WTC11 (cell line): ENCODE results near the gene HAO2. TPM values are rescaled to one million over a fixed set of nuclear protein-coding genes. Genes with fewer than 3 reads are reported as not detected.
A peak's percentile ranks its signal among the peaks of the same experiment; 100 is the strongest.

ENCODE experiments used
- ATAC-seq: fragments of 200-7000 bp; cut with Tn5 transposase; 2 replicates; pipeline ENCODE4 v1.10.0; 2021; ENCODE audit warnings: mild to moderate bottlenecking, moderate library complexity
- CTCF ChIA-PET: fragments of 300-600 bp; sonication (Branson Sonifier 250); formaldehyde crosslinking; loops from one replicate; lab custom pipeline; 2021; ENCODE audit warnings: antibody characterized with exemption; lab: Charles Lee
- POLR2A ChIA-PET: fragments of 350-600 bp; sonication (Branson Sonifier 250); formaldehyde crosslinking; loops from one replicate; lab custom pipeline; 2021; ENCODE audit warnings: antibody characterized with exemption; lab: Charles Lee
- DNase-seq: peaks from one replicate; pipeline ENCODE4 v3.0.0; 2021; ENCODE audit warnings: low spot score
- H3K27ac Mint-ChIP-seq: 2 replicates; pipeline ENCODE4 v1.8.0; 2021; ENCODE audit warnings: mixed read lengths
- H3K27me3 Mint-ChIP-seq: 2 replicates; pipeline ENCODE4 v1.8.0; 2021; ENCODE audit warnings: low read depth, mild to moderate bottlenecking, moderate library complexity, mixed read lengths
- H3K36me3 Mint-ChIP-seq: 2 replicates; pipeline ENCODE4 v1.8.0; 2021; ENCODE audit warnings: mixed read lengths
- H3K4me1 Mint-ChIP-seq: 2 replicates; pipeline ENCODE4 v1.8.0; 2022; ENCODE audit warnings: mixed read lengths
- H3K4me3 Mint-ChIP-seq: 2 replicates; pipeline ENCODE4 v1.8.0; 2021; ENCODE audit warnings: mild to moderate bottlenecking, moderate library complexity, mixed read lengths
- H3K9me3 Mint-ChIP-seq: 2 replicates; pipeline ENCODE4 v1.8.0; 2021; ENCODE audit warnings: mixed read lengths
- FOXP1 ChIP-seq: sonication (generic); formaldehyde crosslinking; IDR thresholded peaks from 2 replicates; pipeline ENCODE4 v1.8.0; 2022; ENCODE audit warnings: missing genetic modification reagents, mild to moderate bottlenecking, moderate library complexity, borderline replicate concordance
- JAZF1 ChIP-seq: fragments of 250-450 bp; sonication (Bioruptor Pico); IDR thresholded peaks from 2 replicates; pipeline ENCODE4 v1.9.0; 2021; ENCODE audit warnings: moderate library complexity, mild to moderate bottlenecking, inconsistent platforms
- MYBL2 ChIP-seq: sonication (generic); formaldehyde crosslinking; IDR thresholded peaks from 2 replicates; pipeline ENCODE4 v1.8.1; 2023; ENCODE audit warnings: mild to moderate bottlenecking, moderate library complexity, missing genetic modification reagents
- NFYB ChIP-seq: sonication (generic); formaldehyde crosslinking; conservative IDR thresholded peaks from 2 replicates; pipeline ENCODE4 v1.8.0; 2022; ENCODE audit warnings: low read depth, missing genetic modification reagents
- SOX15 ChIP-seq: fragments of 250-450 bp; sonication (Bioruptor Pico); IDR thresholded peaks from 2 replicates; pipeline ENCODE4 v1.9.0; 2021; ENCODE audit warnings: mild to moderate bottlenecking
- TEAD1 ChIP-seq: sonication (generic); formaldehyde crosslinking; IDR thresholded peaks from 2 replicates; pipeline ENCODE4 v1.8.0; 2022; ENCODE audit warnings: mild to moderate bottlenecking, missing genetic modification reagents
- ZBTB21 ChIP-seq: sonication (generic); formaldehyde crosslinking; IDR thresholded peaks from 2 replicates; pipeline ENCODE4 v1.8.1; 2023; ENCODE audit warnings: mild to moderate bottlenecking, missing genetic modification reagents, borderline replicate concordance
- ZNF232 ChIP-seq: sonication (generic); formaldehyde crosslinking; IDR thresholded peaks from 2 replicates; pipeline ENCODE4 v1.8.0; 2022; ENCODE audit warnings: mild to moderate bottlenecking, missing genetic modification reagents
- total RNA-seq: library from RNA; stranded (reverse); gene quantifications from 3 replicates; pipeline ENCODE4 v1.2.3, GENCODE V29; 2021
- TF ChIP-seq, protein P1 (sequence below): fragments of 250-450 bp; sonication (Bioruptor Pico); IDR thresholded peaks from 2 replicates; pipeline ENCODE4 v1.8.0; 2021; ENCODE audit warnings: mild to moderate bottlenecking
- TF ChIP-seq, protein P2 (sequence below): sonication (generic); formaldehyde crosslinking; conservative IDR thresholded peaks from 2 replicates; pipeline ENCODE4 v1.8.1; 2022; ENCODE audit warnings: mild to moderate bottlenecking, missing genetic modification reagents
- TF ChIP-seq, protein P3 (sequence below): sonication (generic); formaldehyde crosslinking; IDR thresholded peaks from 2 replicates; pipeline ENCODE4 v1.8.0; 2023; ENCODE audit warnings: missing genetic modification reagents, mild to moderate bottlenecking, borderline replicate concordance
- TF ChIP-seq, protein P4 (sequence below): sonication (generic); formaldehyde crosslinking; IDR thresholded peaks from 2 replicates; pipeline ENCODE4 v1.8.1; 2023; ENCODE audit warnings: mild to moderate bottlenecking, missing genetic modification reagents, moderate library complexity
- TF ChIP-seq, protein P5 (sequence below): sonication (generic); formaldehyde crosslinking; IDR thresholded peaks from 2 replicates; pipeline ENCODE4 v1.8.1; 2022; ENCODE audit warnings: mild to moderate bottlenecking, moderate library complexity, missing genetic modification reagents
- TF ChIP-seq, protein P6 (sequence below): sonication (generic); formaldehyde crosslinking; IDR thresholded peaks from 2 replicates; pipeline ENCODE4 v1.8.0; 2022; ENCODE audit warnings: missing genetic modification reagents

Gene HAO2
- total RNA-seq, 1 experiment from 2014 or later: 1.0 TPM

DNA sequence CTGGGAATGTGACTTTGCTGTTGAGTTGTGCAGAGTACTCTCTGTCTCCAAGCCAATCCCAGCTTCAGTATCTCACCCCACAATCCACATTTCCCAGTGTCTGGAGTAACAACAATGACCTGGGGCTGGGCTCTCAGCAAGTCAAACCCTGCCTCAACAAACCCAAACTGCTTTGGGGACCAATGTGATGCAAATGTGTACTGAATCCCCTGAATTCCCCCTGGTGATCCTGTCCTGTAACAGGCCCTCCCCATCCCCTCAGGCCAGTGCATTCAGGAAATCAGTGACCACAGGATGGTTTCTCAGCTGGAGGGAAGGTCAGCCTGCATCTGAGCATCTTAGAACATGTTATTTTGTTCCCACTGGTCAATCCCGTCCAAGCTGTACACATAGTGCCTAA, 36.7 kb upstream of the HAO2 start (continued):
- TF ChIP-seq, protein P1, sequence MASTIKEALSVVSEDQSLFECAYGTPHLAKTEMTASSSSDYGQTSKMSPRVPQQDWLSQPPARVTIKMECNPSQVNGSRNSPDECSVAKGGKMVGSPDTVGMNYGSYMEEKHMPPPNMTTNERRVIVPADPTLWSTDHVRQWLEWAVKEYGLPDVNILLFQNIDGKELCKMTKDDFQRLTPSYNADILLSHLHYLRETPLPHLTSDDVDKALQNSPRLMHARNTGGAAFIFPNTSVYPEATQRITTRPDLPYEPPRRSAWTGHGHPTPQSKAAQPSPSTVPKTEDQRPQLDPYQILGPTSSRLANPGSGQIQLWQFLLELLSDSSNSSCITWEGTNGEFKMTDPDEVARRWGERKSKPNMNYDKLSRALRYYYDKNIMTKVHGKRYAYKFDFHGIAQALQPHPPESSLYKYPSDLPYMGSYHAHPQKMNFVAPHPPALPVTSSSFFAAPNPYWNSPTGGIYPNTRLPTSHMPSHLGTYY: no peak
- TF ChIP-seq, protein P2, sequence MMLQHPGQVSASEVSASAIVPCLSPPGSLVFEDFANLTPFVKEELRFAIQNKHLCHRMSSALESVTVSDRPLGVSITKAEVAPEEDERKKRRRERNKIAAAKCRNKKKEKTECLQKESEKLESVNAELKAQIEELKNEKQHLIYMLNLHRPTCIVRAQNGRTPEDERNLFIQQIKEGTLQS (CRISPR knock-in tag): no peak
- TF ChIP-seq, protein P3, sequence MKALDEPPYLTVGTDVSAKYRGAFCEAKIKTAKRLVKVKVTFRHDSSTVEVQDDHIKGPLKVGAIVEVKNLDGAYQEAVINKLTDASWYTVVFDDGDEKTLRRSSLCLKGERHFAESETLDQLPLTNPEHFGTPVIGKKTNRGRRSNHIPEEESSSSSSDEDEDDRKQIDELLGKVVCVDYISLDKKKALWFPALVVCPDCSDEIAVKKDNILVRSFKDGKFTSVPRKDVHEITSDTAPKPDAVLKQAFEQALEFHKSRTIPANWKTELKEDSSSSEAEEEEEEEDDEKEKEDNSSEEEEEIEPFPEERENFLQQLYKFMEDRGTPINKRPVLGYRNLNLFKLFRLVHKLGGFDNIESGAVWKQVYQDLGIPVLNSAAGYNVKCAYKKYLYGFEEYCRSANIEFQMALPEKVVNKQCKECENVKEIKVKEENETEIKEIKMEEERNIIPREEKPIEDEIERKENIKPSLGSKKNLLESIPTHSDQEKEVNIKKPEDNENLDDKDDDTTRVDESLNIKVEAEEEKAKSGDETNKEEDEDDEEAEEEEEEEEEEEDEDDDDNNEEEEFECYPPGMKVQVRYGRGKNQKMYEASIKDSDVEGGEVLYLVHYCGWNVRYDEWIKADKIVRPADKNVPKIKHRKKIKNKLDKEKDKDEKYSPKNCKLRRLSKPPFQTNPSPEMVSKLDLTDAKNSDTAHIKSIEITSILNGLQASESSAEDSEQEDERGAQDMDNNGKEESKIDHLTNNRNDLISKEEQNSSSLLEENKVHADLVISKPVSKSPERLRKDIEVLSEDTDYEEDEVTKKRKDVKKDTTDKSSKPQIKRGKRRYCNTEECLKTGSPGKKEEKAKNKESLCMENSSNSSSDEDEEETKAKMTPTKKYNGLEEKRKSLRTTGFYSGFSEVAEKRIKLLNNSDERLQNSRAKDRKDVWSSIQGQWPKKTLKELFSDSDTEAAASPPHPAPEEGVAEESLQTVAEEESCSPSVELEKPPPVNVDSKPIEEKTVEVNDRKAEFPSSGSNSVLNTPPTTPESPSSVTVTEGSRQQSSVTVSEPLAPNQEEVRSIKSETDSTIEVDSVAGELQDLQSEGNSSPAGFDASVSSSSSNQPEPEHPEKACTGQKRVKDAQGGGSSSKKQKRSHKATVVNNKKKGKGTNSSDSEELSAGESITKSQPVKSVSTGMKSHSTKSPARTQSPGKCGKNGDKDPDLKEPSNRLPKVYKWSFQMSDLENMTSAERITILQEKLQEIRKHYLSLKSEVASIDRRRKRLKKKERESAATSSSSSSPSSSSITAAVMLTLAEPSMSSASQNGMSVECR (CRISPR knock-in tag): no peak
- TF ChIP-seq ZBTB21 (peak; percentile 67; the same call in 1 of the 2 replicates), TEAD1 (CRISPR knock-in tag) (peak; percentile 88), ZNF232 (CRISPR knock-in tag) (0 out of 2 replicates have a peak, but pooled peaks have one; percentile 43)
- TF ChIP-seq, all 79 proteins: peak for 11

DNA sequence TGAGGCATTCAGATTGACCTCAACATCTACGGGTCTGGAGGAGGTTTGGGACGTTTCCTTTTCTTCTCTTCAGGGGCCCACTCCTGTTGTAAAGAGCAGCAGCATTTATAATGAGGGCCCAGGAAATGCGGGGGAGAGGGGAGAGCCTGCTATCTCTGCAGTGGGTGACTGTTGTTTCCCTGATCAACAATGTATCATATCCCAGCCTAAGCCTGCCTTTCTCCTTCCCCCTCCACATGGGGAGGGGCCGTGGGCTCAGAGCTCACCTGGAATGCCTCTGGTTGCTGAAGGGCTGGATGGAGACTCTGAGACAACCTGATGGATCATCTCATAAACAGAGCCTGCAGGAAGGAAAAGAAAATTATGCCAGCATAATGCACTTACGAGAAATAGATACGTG, 36.0 kb upstream of the HAO2 start:
- H3K4me3 Mint-ChIP-seq: no peak overlapping the region
- peaks cover 3% of the 10 kb centered on the region; the same call in 1 of the 2 replicates for H3K27me3 Mint-ChIP-seq
- ChIA-PET CTCF (interaction anchor here (1.9 kb wide), 1 partner anchor 16 kb away, joined by 10 read pairs; no protein-coding TSS in a partner anchor), POLR2A (no interaction called here)
- TF ChIP-seq NFYB (CRISPR knock-in tag): no peak
- no peak for TF ChIP-seq MYBL2 (CRISPR knock-in tag)
- no peak for TF ChIP-seq SOX15 (CRISPR knock-in tag)
- TF ChIP-seq, protein P4, sequence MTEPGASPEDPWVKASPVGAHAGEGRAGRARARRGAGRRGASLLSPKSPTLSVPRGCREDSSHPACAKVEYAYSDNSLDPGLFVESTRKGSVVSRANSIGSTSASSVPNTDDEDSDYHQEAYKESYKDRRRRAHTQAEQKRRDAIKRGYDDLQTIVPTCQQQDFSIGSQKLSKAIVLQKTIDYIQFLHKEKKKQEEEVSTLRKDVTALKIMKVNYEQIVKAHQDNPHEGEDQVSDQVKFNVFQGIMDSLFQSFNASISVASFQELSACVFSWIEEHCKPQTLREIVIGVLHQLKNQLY (CRISPR knock-in tag): no peak
- TF ChIP-seq FOXP1 (CRISPR knock-in tag): no peak
- TF ChIP-seq, protein P5, sequence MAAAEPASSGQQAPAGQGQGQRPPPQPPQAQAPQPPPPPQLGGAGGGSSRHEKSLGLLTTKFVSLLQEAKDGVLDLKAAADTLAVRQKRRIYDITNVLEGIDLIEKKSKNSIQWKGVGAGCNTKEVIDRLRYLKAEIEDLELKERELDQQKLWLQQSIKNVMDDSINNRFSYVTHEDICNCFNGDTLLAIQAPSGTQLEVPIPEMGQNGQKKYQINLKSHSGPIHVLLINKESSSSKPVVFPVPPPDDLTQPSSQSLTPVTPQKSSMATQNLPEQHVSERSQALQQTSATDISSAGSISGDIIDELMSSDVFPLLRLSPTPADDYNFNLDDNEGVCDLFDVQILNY (CRISPR knock-in tag): no peak
- TF ChIP-seq, protein P6, sequence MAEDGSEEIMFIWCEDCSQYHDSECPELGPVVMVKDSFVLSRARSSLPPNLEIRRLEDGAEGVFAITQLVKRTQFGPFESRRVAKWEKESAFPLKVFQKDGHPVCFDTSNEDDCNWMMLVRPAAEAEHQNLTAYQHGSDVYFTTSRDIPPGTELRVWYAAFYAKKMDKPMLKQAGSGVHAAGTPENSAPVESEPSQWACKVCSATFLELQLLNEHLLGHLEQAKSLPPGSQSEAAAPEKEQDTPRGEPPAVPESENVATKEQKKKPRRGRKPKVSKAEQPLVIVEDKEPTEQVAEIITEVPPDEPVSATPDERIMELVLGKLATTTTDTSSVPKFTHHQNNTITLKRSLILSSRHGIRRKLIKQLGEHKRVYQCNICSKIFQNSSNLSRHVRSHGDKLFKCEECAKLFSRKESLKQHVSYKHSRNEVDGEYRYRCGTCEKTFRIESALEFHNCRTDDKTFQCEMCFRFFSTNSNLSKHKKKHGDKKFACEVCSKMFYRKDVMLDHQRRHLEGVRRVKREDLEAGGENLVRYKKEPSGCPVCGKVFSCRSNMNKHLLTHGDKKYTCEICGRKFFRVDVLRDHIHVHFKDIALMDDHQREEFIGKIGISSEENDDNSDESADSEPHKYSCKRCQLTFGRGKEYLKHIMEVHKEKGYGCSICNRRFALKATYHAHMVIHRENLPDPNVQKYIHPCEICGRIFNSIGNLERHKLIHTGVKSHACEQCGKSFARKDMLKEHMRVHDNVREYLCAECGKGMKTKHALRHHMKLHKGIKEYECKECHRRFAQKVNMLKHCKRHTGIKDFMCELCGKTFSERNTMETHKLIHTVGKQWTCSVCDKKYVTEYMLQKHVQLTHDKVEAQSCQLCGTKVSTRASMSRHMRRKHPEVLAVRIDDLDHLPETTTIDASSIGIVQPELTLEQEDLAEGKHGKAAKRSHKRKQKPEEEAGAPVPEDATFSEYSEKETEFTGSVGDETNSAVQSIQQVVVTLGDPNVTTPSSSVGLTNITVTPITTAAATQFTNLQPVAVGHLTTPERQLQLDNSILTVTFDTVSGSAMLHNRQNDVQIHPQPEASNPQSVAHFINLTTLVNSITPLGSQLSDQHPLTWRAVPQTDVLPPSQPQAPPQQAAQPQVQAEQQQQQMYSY (CRISPR knock-in tag): no peak
- no peak for TF ChIP-seq JAZF1 (CRISPR knock-in tag)
- peak overlapping the region; percentile 99 for H3K27ac Mint-ChIP-seq
- H3K36me3 Mint-ChIP-seq: peaks cover 44% of the 10 kb centered on the region
- DNase-seq (no peak), ATAC-seq (peak; percentile 31)
- H3K9me3 Mint-ChIP-seq: peaks cover 4% of the 10 kb centered on the region; the same call in 1 of the 2 replicates
- H3K4me1 Mint-ChIP-seq: peaks cover 66% of the 10 kb centered on the region
